GM23338 (cell line): Measurements from ENCODE around the gene UBE2E2. TPM values are rescaled to one million over a fixed set of nuclear protein-coding genes. Genes with fewer than 3 reads are reported as not detected.

Source experiments
- ATAC-seq: fragments of 200-7000 bp; cut with Tn5 transposase; 3 replicates; pipeline ENCODE4 v1.9.1; 2020
- DNase-seq: peaks from one replicate; pipeline ENCODE4 v3.0.0-alpha.2; 2015; ENCODE audit warnings: low spot score
- H2AFZ ChIP-seq: fragments of 200-600 bp; sonication (generic); 2 replicates; pipeline ENCODE4 v1.8.0; 2016; ENCODE audit warnings: antibody characterized with exemption, mild to moderate bottlenecking, moderate library complexity
- H3F3A ChIP-seq: fragments of 200-600 bp; sonication (generic); replicated peaks from 2 replicates; pipeline ENCODE4 v1.8.0; 2017; ENCODE audit warnings: antibody characterized with exemption, mixed run types, low read depth
- H3K27ac ChIP-seq: fragments of 200-600 bp; sonication (generic); 2 replicates; pipeline ENCODE4 v1.6.1; 2016; ENCODE audit warnings: low read depth
- H3K27me3 ChIP-seq: fragments of 200-600 bp; sonication (generic); 2 replicates; pipeline ENCODE4 v1.8.0; 2016; ENCODE audit warnings: mild to moderate bottlenecking, mixed run types, moderate library complexity; ENCODE audit not compliant: insufficient read depth
- H3K36me3 ChIP-seq: fragments of 200-600 bp; sonication (generic); 2 replicates; pipeline ENCODE4 v1.8.0; 2016; ENCODE audit warnings: mild to moderate bottlenecking; ENCODE audit not compliant: insufficient read depth
- H3K4me1 ChIP-seq: fragments of 200-600 bp; sonication (generic); 2 replicates; pipeline ENCODE4 v1.8.0; 2016; ENCODE audit warnings: mild to moderate bottlenecking, moderate library complexity; ENCODE audit not compliant: insufficient read depth
- H3K4me2 ChIP-seq: fragments of 200-600 bp; sonication (generic); 2 replicates; pipeline ENCODE4 v1.7.1; 2017; ENCODE audit warnings: mixed run types
- H3K4me3 ChIP-seq: fragments of 200-600 bp; sonication (generic); 2 replicates; pipeline ENCODE4 v1.6.1; 2016; ENCODE audit warnings: mixed run types
- H3K79me2 ChIP-seq: fragments of 200-600 bp; sonication (generic); replicated peaks from 2 replicates; pipeline ENCODE4 v1.8.0; 2017; ENCODE audit warnings: mild to moderate bottlenecking; ENCODE audit not compliant: insufficient read depth
- H3K9me2 ChIP-seq: fragments of 200-600 bp; sonication (generic); 2 replicates; pipeline ENCODE4 v1.8.0; 2017; ENCODE audit not compliant: insufficient read depth
- H4K20me1 ChIP-seq: fragments of 200-600 bp; sonication (generic); replicated peaks from 2 replicates; pipeline ENCODE4 v1.8.0; 2017; ENCODE audit warnings: mild to moderate bottlenecking; ENCODE audit not compliant: insufficient read depth
- H3K27ac Mint-ChIP-seq: 2 replicates; pipeline ENCODE4 v1.8.0; 2020; ENCODE audit warnings: inconsistent platforms, mild to moderate bottlenecking, moderate library complexity, mixed read lengths
- H3K27me3 Mint-ChIP-seq: 3 replicates; pipeline ENCODE4 v1.8.0; 2022; ENCODE audit warnings: low read depth, mild to moderate bottlenecking, moderate library complexity, mixed read lengths, inconsistent platforms; ENCODE audit not compliant: insufficient read depth, poor library complexity
- H3K36me3 Mint-ChIP-seq: 3 replicates; pipeline ENCODE4 v1.8.0; 2021; ENCODE audit warnings: low read depth, mild to moderate bottlenecking, inconsistent platforms, moderate library complexity, mixed read lengths
- H3K4me1 Mint-ChIP-seq: 3 replicates; pipeline ENCODE4 v1.8.0; 2020; ENCODE audit warnings: mild to moderate bottlenecking, inconsistent platforms, mixed read lengths
- H3K4me3 Mint-ChIP-seq: 3 replicates; pipeline ENCODE4 v1.8.0; 2021; ENCODE audit warnings: moderate library complexity, mild to moderate bottlenecking, inconsistent platforms, mixed read lengths
- H3K9me3 Mint-ChIP-seq: 3 replicates; pipeline ENCODE4 v1.8.0; 2020; ENCODE audit warnings: moderate library complexity, mild to moderate bottlenecking, inconsistent platforms, mixed read lengths
- CREB1 ChIP-seq: fragments of 250-450 bp; sonication (Bioruptor Pico); IDR thresholded peaks from 2 replicates; pipeline ENCODE4 v1.5.0; 2020; ENCODE audit warnings: low read depth, mild to moderate bottlenecking, moderate library complexity
- ETS1 ChIP-seq: IDR thresholded peaks from 2 replicates; pipeline ENCODE4 v1.6.1; 2016; ENCODE audit warnings: antibody characterized with exemption
- EZH2 ChIP-seq: fragments of 200-600 bp; sonication (generic); IDR thresholded peaks from one replicate; pipeline ENCODE4 v1.8.0; 2017; ENCODE audit warnings: antibody characterized with exemption, mild to moderate bottlenecking, low read depth; ENCODE audit not compliant: unreplicated experiment
- JUNB ChIP-seq: IDR thresholded peaks from one replicate; pipeline ENCODE4 v1.6.1; 2016; ENCODE audit warnings: antibody characterized with exemption; ENCODE audit not compliant: unreplicated experiment
- POLR2AphosphoS5 ChIP-seq: IDR thresholded peaks from 2 replicates; pipeline ENCODE4 v1.6.1; 2016; ENCODE audit warnings: antibody characterized with exemption, low read depth
- ZNF114 ChIP-seq: fragments of 250-450 bp; sonication (Bioruptor Pico); IDR thresholded peaks from 2 replicates; pipeline ENCODE4 v1.5.0; 2020; ENCODE audit warnings: mild to moderate bottlenecking, moderate library complexity
- ZNF331 ChIP-seq: fragments of 250-450 bp; sonication (Bioruptor Pico); IDR thresholded peaks from 2 replicates; pipeline ENCODE4 v1.5.0; 2020; ENCODE audit warnings: low read depth, mild to moderate bottlenecking, moderate library complexity
- ZNF462 ChIP-seq: fragments of 250-450 bp; sonication (Bioruptor Pico); IDR thresholded peaks from 2 replicates; pipeline ENCODE4 v1.5.0; 2020; ENCODE audit warnings: mild to moderate bottlenecking, moderate library complexity
- polyA plus RNA-seq: library from polyadenylated mRNA; unstranded; fragments of >200 nt; fragmentation: Nextera tagmentation; extraction: Ambion mirVana; gene quantifications from 2 replicates; pipeline ENCODE4 v1.2.1, GENCODE V29; 2016
- total RNA-seq: library from RNA; depleted of rRNA; stranded (reverse); fragments of >200 nt; shearing (Covaris generic); gene quantifications from 2 replicates; pipeline ENCODE4 v1.2.3, GENCODE V29; 2014

UBE2E2 gene
- total and polyA plus RNA-seq, 2 experiments from 2014 or later = 86.9 to 169 TPM

- Histone ChIP-seq H3K4me2 (no peak overlapping the region), H3K27me3 (no peaks in the 10 kb centered on the region), H3F3A (no peaks in the 10 kb centered on the region), H3K9me2 (no peaks in the 10 kb centered on the region), H2AFZ (no peak overlapping the region), H4K20me1 (no peaks in the 10 kb centered on the region; the same call in 1 of the 2 replicates), H3K4me3 (no peak overlapping the region), H3K36me3 (no peaks in the 10 kb centered on the region), H3K4me1 (peaks cover 15% of the 10 kb centered on the region), H3K27ac (no peak overlapping the region), H3K79me2 (peaks cover 12% of the 10 kb centered on the region)
- DNase-seq = no peak
- TF ChIP-seq EZH2 (no peak), ZNF331 (CRISPR knock-in tag) (no peak), POLR2AphosphoS5 (no peak), ZNF114 (CRISPR knock-in tag) (no peak), CREB1 (CRISPR knock-in tag) (no peak), ZNF462 (CRISPR knock-in tag) (no peak), JUNB (no peak), ETS1 (no peak)
- H3K36me3 Mint-ChIP-seq = no peaks in the 10 kb centered on the region
- peaks cover 10% of the 10 kb centered on the region for H3K4me1 Mint-ChIP-seq
- no peak overlapping the region for H3K4me3 Mint-ChIP-seq
- H3K27me3 Mint-ChIP-seq = peaks cover 1% of the 10 kb centered on the region
- no peaks in the 10 kb centered on the region for H3K9me3 Mint-ChIP-seq
- H3K27ac Mint-ChIP-seq = no peak overlapping the region
- no peak for ATAC-seq
These were observed 173.6 kb downstream of the UBE2E2 start for GRCh38 chr3:23376516-23377248.
